Embryonic facial prominence (tissue), 1 donor: ENCODE results near the gene EPHA6.
"Not testable (repeated sequence)": the region's sequence is repeated elsewhere in the genome, so short reads cannot be mapped to it uniquely, and the experiment has no call there.

Source experiments
- DNase-seq: peaks from one replicate; pipeline ENCODE4 v3.0.0-alpha.2; 2016; ENCODE audit errors: extremely low spot score

EPHA6 gene

GRCh38 chr3:97438131-97438530 is 623.7 kb downstream of the EPHA6 start:
- DNase-seq, result no peak

- DNase-seq, result no peak
Observed at GRCh38 chr3:97439373-97439772, 625.0 kb downstream of the EPHA6 start.

GRCh38 chr3:97464035-97464434 is 649.6 kb downstream of the EPHA6 start:
- DNase-seq, result no peak

GRCh38 chr3:97470481-97470880 is 656.1 kb downstream of the EPHA6 start:
- no peak for DNase-seq

GRCh38 chr3:97479740-97480139 is 665.3 kb downstream of the EPHA6 start:
- no peak for DNase-seq

GRCh38 chr3:97480696-97481289 is 666.4 kb downstream of the EPHA6 start:
- not testable (repeated sequence) for DNase-seq

GRCh38 chr3:97481416-97481815 is 667.0 kb downstream of the EPHA6 start:
- DNase-seq, result no peak

- DNase-seq, result no peak
Observed at GRCh38 chr3:97485206-97485605, 670.8 kb downstream of the EPHA6 start.

GRCh38 chr3:97487587-97487986 is 673.2 kb downstream of the EPHA6 start:
- DNase-seq, result no peak

GRCh38 chr3:97488741-97489140 is 674.3 kb downstream of the EPHA6 start:
- DNase-seq, result no peak

GRCh38 chr3:97495896-97496295 is 681.5 kb downstream of the EPHA6 start:
- no peak for DNase-seq

- no peak for DNase-seq
Observed at GRCh38 chr3:97497138-97497537, 682.7 kb downstream of the EPHA6 start.

- no peak for DNase-seq
Observed at GRCh38 chr3:97504463-97504862, 690.1 kb downstream of the EPHA6 start.

GRCh38 chr3:97510795-97511194 is 696.4 kb downstream of the EPHA6 start:
- DNase-seq, result no peak

GRCh38 chr3:97515076-97515475 is 700.7 kb downstream of the EPHA6 start:
- DNase-seq, result no peak

GRCh38 chr3:97530691-97531090 is 716.3 kb downstream of the EPHA6 start:
- no peak for DNase-seq

- not testable (repeated sequence) for DNase-seq
Observed at GRCh38 chr3:97547573-97547972, 733.2 kb downstream of the EPHA6 start.

- DNase-seq, result no peak
Observed at GRCh38 chr3:97550408-97550807, 736.0 kb downstream of the EPHA6 start.

- no peak for DNase-seq
Observed at GRCh38 chr3:97552186-97552585, 737.8 kb downstream of the EPHA6 start.

GRCh38 chr3:97575742-97576141 is 761.3 kb downstream of the EPHA6 start:
- DNase-seq, result no peak

- no peak for DNase-seq
Observed at GRCh38 chr3:97576221-97576620, 761.8 kb downstream of the EPHA6 start.

GRCh38 chr3:97579365-97579764 is 765.0 kb downstream of the EPHA6 start:
- no peak for DNase-seq

GRCh38 chr3:97610626-97611025 is 796.2 kb downstream of the EPHA6 start:
- no peak for DNase-seq

GRCh38 chr3:97612632-97613031 is 798.2 kb downstream of the EPHA6 start:
- no peak for DNase-seq
